OCI-LY7 (cell line): ENCODE data around the gene CATSPER3. TPM values are rescaled to one million over a fixed set of nuclear protein-coding genes. Genes with fewer than 3 reads are reported as not detected.

Experiments used
- BruUV-seq: library from RNA; stranded (reverse); fragments of 400-500 nt; replicated peaks from 2 replicates; lab custom pipeline; 2021; lab: Mats Ljungman, UMichigan
- CTCF ChIA-PET: fragments of 300-600 bp; sonication (Branson Sonifier 250); formaldehyde crosslinking; loops from one replicate; lab custom pipeline; 2022; ENCODE audit warnings: antibody characterized with exemption; ENCODE audit not compliant: unreplicated experiment; lab: Charles Lee
- POLR2A ChIA-PET: fragments of 300-600 bp; sonication (Branson Sonifier 250); formaldehyde crosslinking; loops from one replicate; lab custom pipeline; 2022; ENCODE audit warnings: antibody characterized with exemption; lab: Charles Lee
- DNase-seq: peaks from one replicate; pipeline ENCODE4 v3.0.0-alpha.2; 2015; ENCODE audit warnings: low spot score
- H2AFZ ChIP-seq: fragments of 200-600 bp; sonication (generic), shearing (Covaris generic); 2 replicates; pipeline ENCODE4 v1.6.1; 2014; ENCODE audit warnings: mild to moderate bottlenecking, antibody characterized with exemption, low read length, moderate library complexity
- H3K27ac ChIP-seq: fragments of 200-600 bp; sonication (generic); 2 replicates; pipeline ENCODE4 v1.5.1; 2014; ENCODE audit warnings: mixed run types, low read depth, mild to moderate bottlenecking, moderate library complexity, low read length, inconsistent platforms; ENCODE audit not compliant: poor library complexity, severe bottlenecking
- H3K36me3 ChIP-seq: fragments of 200-600 bp; sonication (generic); 2 replicates; pipeline ENCODE4 v1.6.1; 2014; ENCODE audit warnings: mild to moderate bottlenecking, antibody characterized with exemption, low read length, moderate library complexity, mixed read lengths; ENCODE audit not compliant: insufficient read depth
- H3K4me1 ChIP-seq: fragments of 200-600 bp; sonication (generic); 2 replicates; pipeline ENCODE4 v1.5.1; 2014; ENCODE audit warnings: mild to moderate bottlenecking, low read length; ENCODE audit not compliant: insufficient read depth, poor library complexity, severe bottlenecking
- H3K4me2 ChIP-seq: fragments of 200-600 bp; sonication (generic); 2 replicates; pipeline ENCODE4 v1.6.1; 2014; ENCODE audit warnings: mild to moderate bottlenecking, low read length
- H3K4me3 ChIP-seq: fragments of 200-600 bp; sonication (generic); 2 replicates; pipeline ENCODE4 v1.5.1; 2014; ENCODE audit warnings: mild to moderate bottlenecking, low read depth, low read length; ENCODE audit not compliant: poor library complexity, severe bottlenecking
- H3K79me2 ChIP-seq: fragments of 200-600 bp; sonication (generic); 2 replicates; pipeline ENCODE4 v1.6.1; 2016; ENCODE audit warnings: low read depth, mild to moderate bottlenecking, low read length, moderate library complexity, mixed read lengths; ENCODE audit not compliant: insufficient read depth
- H3K9me2 ChIP-seq: fragments of 200-600 bp; sonication (generic); 2 replicates; pipeline ENCODE4 v1.6.1; 2016; ENCODE audit warnings: mild to moderate bottlenecking, low read length, mixed read lengths; ENCODE audit not compliant: insufficient read depth
- H3K9me3 ChIP-seq: fragments of 200-600 bp; sonication (generic); 2 replicates; pipeline ENCODE4 v1.6.1; 2014; ENCODE audit warnings: mild to moderate bottlenecking, mixed run types, low read length, mixed read lengths
- H4K20me1 ChIP-seq: fragments of 200-600 bp; sonication (generic); 2 replicates; pipeline ENCODE4 v1.6.1; 2014; ENCODE audit warnings: mild to moderate bottlenecking, antibody characterized with exemption, low read length, moderate library complexity, mixed read lengths; ENCODE audit not compliant: insufficient read depth
- CTCF ChIP-seq: fragments of 200-600 bp; sonication (generic); conservative IDR thresholded peaks from 2 replicates; pipeline ENCODE4 v1.5.1; 2014; ENCODE audit warnings: mild to moderate bottlenecking, antibody characterized with exemption, low read length, moderate library complexity, mixed read lengths
- EZH2phosphoT487 ChIP-seq: fragments of 200-600 bp; sonication (generic); IDR thresholded peaks from 2 replicates; pipeline ENCODE4 v1.6.1; 2018; ENCODE audit warnings: low read depth, borderline replicate concordance, mild to moderate bottlenecking, mixed run types, antibody characterized with exemption, low read length, moderate library complexity, mixed read lengths
- intact Hi-C: fragments of 100-400 bp; cut with micrococcal nuclease; formaldehyde crosslinking; loops from one replicate; pipeline ENCODE4 v1.10.0; 2022; ENCODE audit not compliant: unreplicated experiment
- total RNA-seq, 2 experiments: library from RNA; depleted of rRNA in 1 of 2; stranded (reverse); fragments of >200 nt in 1 of 2; shearing (Covaris generic) in 1 of 2; gene quantifications; 2 replicates each; pipeline ENCODE4 v1.2.3, GENCODE V29; 2014 to 2022

Gene CATSPER3
- total RNA-seq, 2 experiments from 2014 or later = 0.61 TPM; not detected in 1

- no peak overlapping the region for H3K27ac ChIP-seq
- BruUV-seq = no TSS peak
- no peaks in the 10 kb centered on the region for H3K36me3 ChIP-seq
- intact Hi-C loops = no loop called here
- H4K20me1 ChIP-seq = no peaks in the 10 kb centered on the region
- no peaks in the 10 kb centered on the region for H3K4me1 ChIP-seq
- H3K9me3 ChIP-seq = no peaks in the 10 kb centered on the region
- TF ChIP-seq CTCF = no peak
- TF ChIP-seq EZH2phosphoT487 = no peak
- no peaks in the 10 kb centered on the region for H3K79me2 ChIP-seq
- CTCF ChIA-PET = no interaction called here
- no peak for DNase-seq
- no peak overlapping the region for H3K4me2 ChIP-seq
- no peak overlapping the region for H2AFZ ChIP-seq
- POLR2A ChIA-PET = no interaction called here
- no peaks in the 10 kb centered on the region for H3K9me2 ChIP-seq
- H3K4me3 ChIP-seq = no peak overlapping the region
These were observed 40.1 kb downstream of the CATSPER3 start for GRCh38 chr5:135007749-135008363.

GRCh38 chr5:135008556-135008955 is 40.8 kb downstream of the CATSPER3 start:
- H3K36me3 ChIP-seq = no peaks in the 10 kb centered on the region
- DNase-seq = no peak
- no peak overlapping the region for H2AFZ ChIP-seq
- H3K9me3 ChIP-seq = no peaks in the 10 kb centered on the region
- no peaks in the 10 kb centered on the region for H3K4me1 ChIP-seq
- no peaks in the 10 kb centered on the region for H4K20me1 ChIP-seq
- no TSS peak for BruUV-seq
- intact Hi-C loops = no loop called here
- no peak overlapping the region for H3K4me3 ChIP-seq
- no peak for TF ChIP-seq EZH2phosphoT487
- TF ChIP-seq CTCF = no peak
- H3K27ac ChIP-seq = no peak overlapping the region
- no peaks in the 10 kb centered on the region for H3K79me2 ChIP-seq
- H3K9me2 ChIP-seq = no peaks in the 10 kb centered on the region
- ChIA-PET CTCF (no interaction called here), POLR2A (no interaction called here)
- H3K4me2 ChIP-seq = no peak overlapping the region

GRCh38 chr5:135008981-135009735 is 41.5 kb downstream of the CATSPER3 start:
- DNase-seq = no peak
- H3K4me2 ChIP-seq = no peak overlapping the region
- H3K4me1 ChIP-seq = no peaks in the 10 kb centered on the region
- H3K9me3 ChIP-seq = no peaks in the 10 kb centered on the region
- H3K36me3 ChIP-seq = no peaks in the 10 kb centered on the region
- intact Hi-C loops = no loop called here
- H4K20me1 ChIP-seq = no peaks in the 10 kb centered on the region
- CTCF ChIA-PET = no interaction called here
- H3K9me2 ChIP-seq = no peaks in the 10 kb centered on the region
- no peak for TF ChIP-seq CTCF
- no peak for TF ChIP-seq EZH2phosphoT487
- H3K79me2 ChIP-seq = no peaks in the 10 kb centered on the region
- no TSS peak for BruUV-seq
- POLR2A ChIA-PET = no interaction called here
- no peak overlapping the region for H3K4me3 ChIP-seq
- no peak overlapping the region for H2AFZ ChIP-seq
- no peak overlapping the region for H3K27ac ChIP-seq
